Loucy (cell line): Measurements from ENCODE around the gene NBEA.

Source experiments
- H2AFZ ChIP-seq: fragments of 200-600 bp; sonication (generic); 2 replicates; pipeline ENCODE4 v1.6.0; 2016; ENCODE audit warnings: antibody characterized with exemption, mild to moderate bottlenecking, low read length, moderate library complexity
- H3F3A ChIP-seq: fragments of 200-600 bp; 2 replicates; pipeline ENCODE4 v1.6.0; 2016; ENCODE audit warnings: antibody characterized with exemption, low read depth, mild to moderate bottlenecking
- H3K27me3 ChIP-seq: fragments of 200-600 bp; sonication (generic); 2 replicates; pipeline ENCODE4 v1.6.1; 2014; ENCODE audit warnings: low read length, mild to moderate bottlenecking; ENCODE audit not compliant: insufficient read depth, poor library complexity, severe bottlenecking
- H3K36me3 ChIP-seq: fragments of 200-600 bp; sonication (generic); 2 replicates; pipeline ENCODE4 v1.6.1; 2016; ENCODE audit warnings: low read length; ENCODE audit not compliant: insufficient read depth
- H3K4me1 ChIP-seq: fragments of 200-600 bp; sonication (generic); 2 replicates; pipeline ENCODE4 v1.5.1; 2014; ENCODE audit warnings: low read length, mild to moderate bottlenecking; ENCODE audit not compliant: insufficient read depth, poor library complexity, severe bottlenecking
- H3K4me2 ChIP-seq: fragments of 200-600 bp; sonication (generic); 2 replicates; pipeline ENCODE4 v1.6.0; 2014; ENCODE audit warnings: antibody characterized with exemption, low read length, low read depth, mild to moderate bottlenecking; ENCODE audit not compliant: poor library complexity, severe bottlenecking
- H3K4me3 ChIP-seq: fragments of 200-600 bp; sonication (generic); 2 replicates; pipeline ENCODE4 v1.5.1; 2014; ENCODE audit warnings: low read length, mild to moderate bottlenecking, mixed read lengths; ENCODE audit not compliant: poor library complexity, severe bottlenecking
- H3K79me2 ChIP-seq: fragments of 200-600 bp; sonication (generic); 2 replicates; pipeline ENCODE4 v1.6.1; 2014; ENCODE audit warnings: low read length; ENCODE audit not compliant: insufficient read depth
- H3K9ac ChIP-seq: fragments of 200-600 bp; sonication (generic); 2 replicates; pipeline ENCODE4 v1.6.0; 2014; ENCODE audit warnings: mild to moderate bottlenecking, low read depth, low read length, moderate library complexity; ENCODE audit not compliant: poor library complexity, severe bottlenecking
- H3K9me2 ChIP-seq: fragments of 200-600 bp; sonication (generic); replicated peaks from 2 replicates; pipeline ENCODE4 v1.6.1; 2016; ENCODE audit warnings: low read depth, low read length, mixed read lengths
- H3K9me3 ChIP-seq: fragments of 200-600 bp; sonication (generic); 2 replicates; pipeline ENCODE4 v1.6.1; 2014; ENCODE audit warnings: mild to moderate bottlenecking, antibody characterized with exemption, low read length, low read depth; ENCODE audit not compliant: insufficient read depth
- H4K20me1 ChIP-seq: fragments of 200-600 bp; sonication (generic); 2 replicates; pipeline ENCODE4 v1.6.0; 2014; ENCODE audit warnings: antibody characterized with exemption, low read length, mild to moderate bottlenecking; ENCODE audit not compliant: insufficient read depth, poor library complexity, severe bottlenecking
- EZH2phosphoT487 ChIP-seq: fragments of 200-600 bp; IDR thresholded peaks from 2 replicates; pipeline ENCODE4 v1.6.1; 2018; ENCODE audit warnings: antibody characterized with exemption, mild to moderate bottlenecking, moderate library complexity, borderline replicate concordance
- TF ChIP-seq, protein P1 (sequence below): fragments of 200-600 bp; sonication (generic); conservative IDR thresholded peaks from 2 replicates; pipeline ENCODE4 v1.5.1; 2014; ENCODE audit warnings: mild to moderate bottlenecking, antibody characterized with exemption, low read length

Gene NBEA

DNA sequence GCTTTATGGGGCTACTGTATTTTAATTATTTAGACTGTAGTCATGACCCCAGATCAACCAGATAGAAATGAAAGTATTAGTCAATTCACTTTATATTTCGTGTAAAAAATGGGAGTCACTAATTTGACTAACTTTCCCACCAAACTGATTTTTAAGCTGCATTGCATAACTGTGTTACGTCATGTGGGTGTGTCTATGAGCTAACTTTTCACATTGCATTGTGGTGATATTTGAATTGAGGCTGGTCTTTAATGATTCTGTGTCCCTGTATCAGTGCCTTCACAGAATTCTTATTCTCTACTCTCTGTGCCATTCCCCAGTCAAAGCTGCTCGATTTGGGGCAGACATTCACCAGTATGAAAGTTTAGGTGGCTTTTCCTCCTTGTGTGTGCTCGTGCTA, 707.1 kb downstream of the NBEA start:
- TF ChIP-seq, protein P1, sequence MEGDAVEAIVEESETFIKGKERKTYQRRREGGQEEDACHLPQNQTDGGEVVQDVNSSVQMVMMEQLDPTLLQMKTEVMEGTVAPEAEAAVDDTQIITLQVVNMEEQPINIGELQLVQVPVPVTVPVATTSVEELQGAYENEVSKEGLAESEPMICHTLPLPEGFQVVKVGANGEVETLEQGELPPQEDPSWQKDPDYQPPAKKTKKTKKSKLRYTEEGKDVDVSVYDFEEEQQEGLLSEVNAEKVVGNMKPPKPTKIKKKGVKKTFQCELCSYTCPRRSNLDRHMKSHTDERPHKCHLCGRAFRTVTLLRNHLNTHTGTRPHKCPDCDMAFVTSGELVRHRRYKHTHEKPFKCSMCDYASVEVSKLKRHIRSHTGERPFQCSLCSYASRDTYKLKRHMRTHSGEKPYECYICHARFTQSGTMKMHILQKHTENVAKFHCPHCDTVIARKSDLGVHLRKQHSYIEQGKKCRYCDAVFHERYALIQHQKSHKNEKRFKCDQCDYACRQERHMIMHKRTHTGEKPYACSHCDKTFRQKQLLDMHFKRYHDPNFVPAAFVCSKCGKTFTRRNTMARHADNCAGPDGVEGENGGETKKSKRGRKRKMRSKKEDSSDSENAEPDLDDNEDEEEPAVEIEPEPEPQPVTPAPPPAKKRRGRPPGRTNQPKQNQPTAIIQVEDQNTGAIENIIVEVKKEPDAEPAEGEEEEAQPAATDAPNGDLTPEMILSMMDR = no peak
- TF ChIP-seq EZH2phosphoT487 = no peak
- Histone ChIP-seq H3K9me2 (no peaks in the 10 kb centered on the region), H3K9me3 (no peaks in the 10 kb centered on the region), H3K36me3 (no peaks in the 10 kb centered on the region), H3K9ac (no peak overlapping the region), H3K27me3 (no peaks in the 10 kb centered on the region), H3K4me3 (no peak overlapping the region), H3K4me1 (no peaks in the 10 kb centered on the region), H3K4me2 (no peak overlapping the region), H4K20me1 (no peaks in the 10 kb centered on the region), H3F3A (no peaks in the 10 kb centered on the region), H3K79me2 (no peaks in the 10 kb centered on the region), H2AFZ (no peak overlapping the region)

DNA sequence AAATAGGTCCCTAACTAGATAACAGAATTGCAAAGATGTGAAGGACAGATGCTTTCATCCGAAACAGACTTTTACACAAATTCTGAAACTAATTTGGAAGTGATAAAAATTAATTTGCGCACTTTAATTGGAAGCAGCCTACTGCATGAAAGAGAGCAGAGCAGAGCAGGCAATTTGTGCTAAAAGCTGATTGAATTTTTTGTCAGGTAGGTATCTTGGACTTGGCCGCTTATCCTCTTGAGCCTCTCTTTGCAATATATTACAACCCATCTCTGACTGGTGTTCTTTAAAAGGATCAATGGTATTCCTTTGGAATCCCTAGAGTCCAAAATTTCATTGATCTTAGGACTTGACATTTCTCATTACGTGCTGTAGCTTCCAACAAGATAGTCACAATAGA, 717.7 kb downstream of the NBEA start:
- H3K4me1 ChIP-seq = no peaks in the 10 kb centered on the region
- H3K9me2 ChIP-seq = no peaks in the 10 kb centered on the region
- no peaks in the 10 kb centered on the region for H3K27me3 ChIP-seq
- no peak overlapping the region for H3K4me2 ChIP-seq
- no peaks in the 10 kb centered on the region for H4K20me1 ChIP-seq
- no peaks in the 10 kb centered on the region for H3F3A ChIP-seq
- H3K36me3 ChIP-seq = no peaks in the 10 kb centered on the region
- TF ChIP-seq, protein P1 = no peak
- TF ChIP-seq EZH2phosphoT487 = no peak
- H3K79me2 ChIP-seq = no peaks in the 10 kb centered on the region
- H3K9ac ChIP-seq = no peak overlapping the region
- H3K9me3 ChIP-seq = no peaks in the 10 kb centered on the region
- no peak overlapping the region for H2AFZ ChIP-seq
- H3K4me3 ChIP-seq = no peak overlapping the region

DNA sequence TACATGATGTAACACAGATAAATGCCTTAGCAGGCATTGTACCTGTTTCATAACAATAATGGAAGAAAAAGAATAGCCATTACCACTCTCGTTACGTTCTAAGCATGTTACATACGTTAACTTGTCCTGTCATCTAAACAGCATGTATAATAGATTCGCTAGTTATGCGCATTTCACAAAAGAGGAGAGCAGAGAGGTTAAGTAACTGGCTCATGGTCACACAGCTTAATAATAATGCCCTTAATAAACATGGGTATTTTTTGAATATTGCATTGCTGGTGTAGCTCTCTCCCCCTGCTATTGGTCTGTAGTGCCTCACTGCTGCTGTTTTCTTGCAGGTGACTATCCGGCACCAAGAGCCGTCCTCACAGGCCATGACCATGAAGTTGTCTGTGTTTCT, 722.7 kb downstream of the NBEA start:
- Histone ChIP-seq H3K9me3 (no peaks in the 10 kb centered on the region), H3K4me3 (no peak overlapping the region), H3K9ac (no peak overlapping the region), H3K9me2 (no peaks in the 10 kb centered on the region), H3K79me2 (no peaks in the 10 kb centered on the region), H3K4me1 (no peaks in the 10 kb centered on the region), H3F3A (no peaks in the 10 kb centered on the region), H2AFZ (no peak overlapping the region), H4K20me1 (no peaks in the 10 kb centered on the region), H3K27me3 (no peaks in the 10 kb centered on the region), H3K4me2 (no peak overlapping the region), H3K36me3 (no peaks in the 10 kb centered on the region)
- TF ChIP-seq, protein P1 = no peak
- no peak for TF ChIP-seq EZH2phosphoT487
